DOHH2 (cell line): ENCODE results near the gene SCO1.

Source experiments
- H3F3A ChIP-seq: fragments of 200-600 bp; sonication (generic), shearing (Covaris generic); 2 replicates; pipeline ENCODE4 v1.6.0; 2016; ENCODE audit warnings: antibody characterized with exemption, mild to moderate bottlenecking; ENCODE audit not compliant: control insufficient read depth, insufficient read depth
- H3K27ac ChIP-seq: fragments of 200-600 bp; sonication (generic); 2 replicates; pipeline ENCODE4 v1.5.1; 2014; ENCODE audit warnings: low read depth, mild to moderate bottlenecking, low read length, moderate library complexity
- H3K27me3 ChIP-seq: fragments of 200-600 bp; sonication (generic); 2 replicates; pipeline ENCODE4 v1.6.1; 2014; ENCODE audit warnings: mild to moderate bottlenecking, low read length, mixed read lengths; ENCODE audit not compliant: control insufficient read depth
- H3K36me3 ChIP-seq: fragments of 200-600 bp; sonication (generic); 2 replicates; pipeline ENCODE4 v1.6.1; 2014; ENCODE audit warnings: mild to moderate bottlenecking, low read length, moderate library complexity, mixed read lengths; ENCODE audit not compliant: control insufficient read depth
- H3K4me1 ChIP-seq: fragments of 200-600 bp; sonication (generic); 2 replicates; pipeline ENCODE4 v1.6.1; 2014; ENCODE audit warnings: mild to moderate bottlenecking, low read length, mixed read lengths; ENCODE audit not compliant: control insufficient read depth
- H3K4me2 ChIP-seq: fragments of 200-600 bp; sonication (generic); 2 replicates; pipeline ENCODE4 v1.6.0; 2014; ENCODE audit warnings: mild to moderate bottlenecking, low read length, moderate library complexity
- H3K4me3 ChIP-seq: fragments of 200-600 bp; sonication (generic); 2 replicates; pipeline ENCODE4 v1.5.1; 2014; ENCODE audit warnings: mild to moderate bottlenecking, low read length, mixed read lengths
- H3K79me2 ChIP-seq: fragments of 200-600 bp; sonication (generic); 2 replicates; pipeline ENCODE4 v1.6.1; 2014; ENCODE audit warnings: mild to moderate bottlenecking, low read length, mixed read lengths; ENCODE audit not compliant: control insufficient read depth
- H3K9me2 ChIP-seq: fragments of 200-600 bp; sonication (generic); replicated peaks from 2 replicates; pipeline ENCODE4 v1.6.1; 2014; ENCODE audit warnings: mild to moderate bottlenecking, low read length, mixed read lengths; ENCODE audit not compliant: control insufficient read depth
- H3K9me3 ChIP-seq: fragments of 200-600 bp; sonication (generic); 2 replicates; pipeline ENCODE4 v1.6.1; 2014; ENCODE audit warnings: antibody characterized with exemption, low read length, mixed read lengths; ENCODE audit not compliant: control insufficient read depth, insufficient read depth
- H4K20me1 ChIP-seq: fragments of 200-600 bp; sonication (generic); 2 replicates; pipeline ENCODE4 v1.6.0; 2014; ENCODE audit warnings: low read depth, mild to moderate bottlenecking, antibody characterized with exemption, low read length, moderate library complexity; ENCODE audit not compliant: control insufficient read depth, insufficient read depth
- EZH2phosphoT487 ChIP-seq: fragments of 200-600 bp; sonication (generic); IDR thresholded peaks from 2 replicates; pipeline ENCODE4 v1.6.1; 2017; ENCODE audit warnings: borderline replicate concordance, mild to moderate bottlenecking, antibody characterized with exemption, low read length, moderate library complexity, mixed read lengths
- TF ChIP-seq, protein P1 (sequence below): fragments of 200-600 bp; sonication (generic); IDR thresholded peaks from one replicate; pipeline ENCODE4 v1.5.1; 2014; ENCODE audit warnings: antibody characterized with exemption, mild to moderate bottlenecking, low read depth, low read length; ENCODE audit not compliant: poor library complexity, severe bottlenecking

The SCO1 gene

DNA sequence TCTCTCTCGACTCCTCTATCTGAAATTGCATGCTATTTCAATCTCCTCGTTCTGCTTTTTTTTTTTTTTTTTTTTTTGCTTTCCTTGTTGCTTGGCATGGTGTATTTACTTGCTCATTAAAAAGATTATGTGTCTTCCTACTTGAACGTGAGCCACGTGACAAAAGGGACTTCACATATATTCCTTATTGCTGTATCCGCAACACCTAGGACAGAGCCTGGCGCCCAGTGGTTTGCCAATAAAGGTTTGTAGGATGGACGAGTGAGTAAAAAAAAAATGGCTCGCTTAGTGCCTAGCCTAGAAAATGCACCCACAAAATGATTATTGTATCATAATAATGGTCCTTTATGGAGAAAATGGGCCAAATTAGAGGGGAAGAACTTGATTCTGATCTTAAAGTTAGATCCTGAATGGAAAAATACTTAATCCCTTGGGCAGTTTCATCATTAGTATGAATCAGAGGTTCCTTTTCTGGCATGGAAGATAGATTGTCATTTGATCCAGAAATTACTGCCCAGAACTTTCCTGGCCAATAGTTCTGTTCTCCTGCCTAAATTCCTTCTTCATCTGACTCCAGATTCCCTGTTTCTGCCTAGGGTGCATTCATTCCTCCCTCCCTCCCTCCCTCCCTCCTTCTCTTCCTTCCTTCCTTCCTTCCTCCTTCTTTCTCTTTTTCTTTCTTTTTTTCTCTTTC, 46.1 kb upstream of the SCO1 start:
- no peak overlapping the region for H3K4me2 ChIP-seq

GRCh38 chr17:10742431-10742830, 45.1 kb upstream of the SCO1 start:
- Histone ChIP-seq H4K20me1 (no peaks in the 10 kb centered on the region), H3F3A (no peaks in the 10 kb centered on the region), H3K27me3 (no peaks in the 10 kb centered on the region; the same call in 1 of the 2 replicates), H3K4me1 (no peaks in the 10 kb centered on the region), H3K9me3 (no peaks in the 10 kb centered on the region), H3K4me2 (no peak overlapping the region), H3K36me3 (no peaks in the 10 kb centered on the region), H3K79me2 (no peaks in the 10 kb centered on the region), H3K4me3 (no peak overlapping the region), H3K27ac (no peak overlapping the region), H3K9me2 (no peaks in the 10 kb centered on the region)
- TF ChIP-seq, protein P1, sequence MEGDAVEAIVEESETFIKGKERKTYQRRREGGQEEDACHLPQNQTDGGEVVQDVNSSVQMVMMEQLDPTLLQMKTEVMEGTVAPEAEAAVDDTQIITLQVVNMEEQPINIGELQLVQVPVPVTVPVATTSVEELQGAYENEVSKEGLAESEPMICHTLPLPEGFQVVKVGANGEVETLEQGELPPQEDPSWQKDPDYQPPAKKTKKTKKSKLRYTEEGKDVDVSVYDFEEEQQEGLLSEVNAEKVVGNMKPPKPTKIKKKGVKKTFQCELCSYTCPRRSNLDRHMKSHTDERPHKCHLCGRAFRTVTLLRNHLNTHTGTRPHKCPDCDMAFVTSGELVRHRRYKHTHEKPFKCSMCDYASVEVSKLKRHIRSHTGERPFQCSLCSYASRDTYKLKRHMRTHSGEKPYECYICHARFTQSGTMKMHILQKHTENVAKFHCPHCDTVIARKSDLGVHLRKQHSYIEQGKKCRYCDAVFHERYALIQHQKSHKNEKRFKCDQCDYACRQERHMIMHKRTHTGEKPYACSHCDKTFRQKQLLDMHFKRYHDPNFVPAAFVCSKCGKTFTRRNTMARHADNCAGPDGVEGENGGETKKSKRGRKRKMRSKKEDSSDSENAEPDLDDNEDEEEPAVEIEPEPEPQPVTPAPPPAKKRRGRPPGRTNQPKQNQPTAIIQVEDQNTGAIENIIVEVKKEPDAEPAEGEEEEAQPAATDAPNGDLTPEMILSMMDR, result no peak
- TF ChIP-seq EZH2phosphoT487, result no peak

More for the DNA sequence above, 46.1 kb upstream of the SCO1 start:
- Histone ChIP-seq H3K27me3 (no peaks in the 10 kb centered on the region), H3F3A (no peaks in the 10 kb centered on the region), H3K9me2 (no peaks in the 10 kb centered on the region), H3K27ac (no peak overlapping the region), H3K79me2 (no peaks in the 10 kb centered on the region), H3K4me1 (no peaks in the 10 kb centered on the region), H3K4me3 (no peak overlapping the region), H3K9me3 (no peaks in the 10 kb centered on the region), H3K36me3 (no peaks in the 10 kb centered on the region), H4K20me1 (no peaks in the 10 kb centered on the region)
- no peak for TF ChIP-seq EZH2phosphoT487
- TF ChIP-seq, protein P1, result no peak

GRCh38 chr17:10741416-10742135, 44.2 kb upstream of the SCO1 start:
- Histone ChIP-seq H3K79me2 (no peaks in the 10 kb centered on the region), H3K9me3 (no peaks in the 10 kb centered on the region), H3K27ac (no peak overlapping the region), H3K36me3 (no peaks in the 10 kb centered on the region), H3K9me2 (no peaks in the 10 kb centered on the region), H3F3A (no peaks in the 10 kb centered on the region), H3K4me2 (no peak overlapping the region), H3K4me1 (no peaks in the 10 kb centered on the region), H4K20me1 (no peaks in the 10 kb centered on the region), H3K4me3 (no peak overlapping the region), H3K27me3 (no peaks in the 10 kb centered on the region; the same call in 1 of the 2 replicates)
- TF ChIP-seq, protein P1, result no peak
- TF ChIP-seq EZH2phosphoT487, result no peak
